ENCODE measurements around the gene ARL16. TPM values are rescaled to one million over a fixed set of nuclear protein-coding genes. Genes with fewer than 3 reads are reported as not detected.

The ARL16 gene
- total and polyA plus RNA-seq, 2 of the 8 experiments (the other 6 are each of a cell fraction or from before 2014, with no cell fraction given) = 37.0 to 60.8 TPM

GRCh38 chr17:81717049-81717765 is 33.6 kb upstream of the ARL16 start (continued):
- TF ChIP-seq SIN3A (conservative IDR thresholded peaks at IDR 0.05 in 1 of 2, IDR thresholded peaks at IDR 0.05 in 1 of 2; ENCODE audit: low read depth in 1 of 2, low read length in 2 of 2) = no peak
- no peak for TF ChIP-seq CBX8 (IDR thresholded peaks at IDR 0.05; ENCODE audit: borderline replicate concordance, low read depth, low read length)
- no peak for TF ChIP-seq BACH1 (IDR thresholded peaks at IDR 0.05; ENCODE audit: low read length)
- TF ChIP-seq NRF1 (IDR thresholded peaks at IDR 0.05; ENCODE audit: low read depth, low read length) = no peak
- no peak for TF ChIP-seq KDM1A (IDR thresholded peaks at IDR 0.05; ENCODE audit: borderline replicate concordance, low read length)
- no peak for TF ChIP-seq CHD2 (IDR thresholded peaks at IDR 0.05; ENCODE audit: low read length)
- no peak for TF ChIP-seq SP2 (IDR thresholded peaks at IDR 0.05; ENCODE audit: low read length)
- TF ChIP-seq POLR2A (IDR thresholded peaks at IDR 0.05; ENCODE audit: control extremely low read depth in 1 of 2, low read depth in 2 of 2, low read length in 2 of 2) = no peak
- TF ChIP-seq NANOG (IDR thresholded peaks at IDR 0.05; ENCODE audit: insufficient read depth, low read depth, low read length, poor library complexity, severe bottlenecking) = no peak
